ENCODE data around the gene COL27A1.

The COL27A1 gene

GRCh38 chr9:114341152-114341830, 186.0 kb downstream of the COL27A1 start:
- no peaks in the 10 kb centered on the region for H3K9me3 ChIP-seq (replicated peaks; ENCODE audit: low read length)
- H3K9ac ChIP-seq (ENCODE audit: low read depth, low read length) = no peak overlapping the region
- H3K36me3 ChIP-seq (ENCODE audit: insufficient read depth, low read length) = peaks cover 52% of the 10 kb centered on the region
- no peaks in the 10 kb centered on the region for H3K27me3 ChIP-seq (ENCODE audit: control insufficient read depth, insufficient read depth, low read length)
- H3K4me1 ChIP-seq (ENCODE audit: control insufficient read depth, insufficient read depth, low read length) = no peaks in the 10 kb centered on the region
- no peak overlapping the region for H3K4me2 ChIP-seq (ENCODE audit: low read length)
- no peak overlapping the region for H3K4me3 ChIP-seq (ENCODE audit: low read length)

GRCh38 chr9:114341991-114342390, 186.7 kb downstream of the COL27A1 start:
- H3K4me2 ChIP-seq (ENCODE audit: low read length) = no peak overlapping the region
- no peak overlapping the region for H3K4me3 ChIP-seq (ENCODE audit: low read length)
- no peaks in the 10 kb centered on the region for H3K27me3 ChIP-seq (ENCODE audit: control insufficient read depth, insufficient read depth, low read length)
- no peaks in the 10 kb centered on the region for H3K4me1 ChIP-seq (ENCODE audit: control insufficient read depth, insufficient read depth, low read length)
- no peaks in the 10 kb centered on the region for H3K9me3 ChIP-seq (replicated peaks; ENCODE audit: low read length)
- no peak overlapping the region for H3K9ac ChIP-seq (ENCODE audit: low read depth, low read length)
- H3K36me3 ChIP-seq (ENCODE audit: insufficient read depth, low read length) = peaks cover 54% of the 10 kb centered on the region

DNA sequence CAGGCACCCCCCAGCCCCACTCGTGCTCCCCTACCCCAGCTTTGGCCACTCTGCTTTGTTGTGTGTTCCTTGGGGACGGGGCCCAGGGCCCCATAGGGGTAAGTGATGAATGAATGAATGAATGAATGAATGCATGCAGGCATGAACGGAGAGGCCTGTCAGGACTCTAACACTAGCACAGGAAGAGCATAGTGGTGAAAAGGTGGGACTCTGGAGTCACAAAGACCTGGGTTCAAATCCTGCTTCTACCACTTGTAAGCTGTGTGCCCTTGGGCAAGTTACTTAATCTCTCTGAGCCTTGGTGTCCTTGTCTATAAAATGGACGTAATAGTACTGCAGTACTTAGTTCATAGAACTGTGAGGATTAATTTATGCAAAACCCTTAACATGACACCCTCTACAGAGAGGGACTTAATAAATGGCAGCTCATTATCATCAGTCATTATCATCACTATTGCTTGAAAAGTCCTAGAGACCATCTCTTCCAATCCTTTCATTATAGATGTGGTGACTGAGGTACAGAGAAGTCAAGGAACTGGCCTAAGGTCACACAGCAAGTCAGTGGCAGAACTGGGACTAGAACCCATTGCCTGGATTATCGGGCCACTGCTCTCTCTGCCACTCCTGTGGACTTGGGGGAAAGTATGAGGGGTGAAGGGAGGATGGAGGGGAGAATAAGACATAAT, 187.6 kb downstream of the COL27A1 start:
- Histone ChIP-seq H3K4me3 (ENCODE audit: low read length) (no peak overlapping the region), H3K4me2 (ENCODE audit: low read length) (no peak overlapping the region), H3K9me3 (replicated peaks; ENCODE audit: low read length) (no peaks in the 10 kb centered on the region), H3K9ac (ENCODE audit: low read depth, low read length) (no peak overlapping the region), H3K4me1 (ENCODE audit: control insufficient read depth, insufficient read depth, low read length) (no peaks in the 10 kb centered on the region), H3K27me3 (ENCODE audit: control insufficient read depth, insufficient read depth, low read length) (no peaks in the 10 kb centered on the region), H3K36me3 (ENCODE audit: insufficient read depth, low read length) (peaks cover 56% of the 10 kb centered on the region)

DNA sequence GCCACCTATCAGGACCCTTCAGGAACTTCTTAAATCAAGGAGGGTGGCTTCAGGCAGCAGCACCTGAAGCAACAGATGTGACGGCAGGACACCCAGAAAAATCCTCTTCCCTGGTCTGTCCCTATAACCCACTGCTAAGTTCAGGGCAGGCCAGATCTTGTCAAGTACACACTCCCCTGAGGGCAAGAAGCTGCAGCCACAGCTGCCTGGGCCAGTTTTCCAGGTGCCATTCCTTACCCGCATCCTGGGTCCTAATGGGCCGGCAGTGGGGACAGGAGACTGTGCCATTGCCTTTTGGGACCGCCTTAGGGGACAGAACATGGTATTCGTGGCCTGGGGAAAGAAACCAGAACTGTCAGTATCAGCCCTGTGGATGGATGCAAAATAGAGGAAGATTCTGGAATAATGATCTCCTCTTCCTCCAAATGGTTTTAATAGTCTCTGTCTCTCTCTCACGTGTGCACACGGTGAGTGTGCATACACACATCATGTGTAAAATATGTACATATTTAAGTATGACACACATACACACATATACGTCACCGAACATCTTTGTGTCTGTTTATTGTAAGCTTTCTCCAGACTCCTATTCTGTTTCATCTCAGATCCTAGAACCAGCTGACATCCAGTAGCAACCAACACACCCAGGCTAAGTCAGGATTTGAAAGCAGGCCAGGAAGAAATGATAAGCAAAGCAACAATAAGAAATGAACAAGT, 188.3 kb downstream of the COL27A1 start:
- H3K36me3 ChIP-seq (ENCODE audit: insufficient read depth, low read length) = peaks cover 50% of the 10 kb centered on the region
- H3K9ac ChIP-seq (ENCODE audit: low read depth, low read length) = no peak overlapping the region
- no peak overlapping the region for H3K4me3 ChIP-seq (ENCODE audit: low read length)
- no peak overlapping the region for H3K4me2 ChIP-seq (ENCODE audit: low read length)
- H3K27me3 ChIP-seq (ENCODE audit: control insufficient read depth, insufficient read depth, low read length) = no peaks in the 10 kb centered on the region
- H3K9me3 ChIP-seq (replicated peaks; ENCODE audit: low read length) = no peaks in the 10 kb centered on the region
- H3K4me1 ChIP-seq (ENCODE audit: control insufficient read depth, insufficient read depth, low read length) = peaks cover 4% of the 10 kb centered on the region

DNA sequence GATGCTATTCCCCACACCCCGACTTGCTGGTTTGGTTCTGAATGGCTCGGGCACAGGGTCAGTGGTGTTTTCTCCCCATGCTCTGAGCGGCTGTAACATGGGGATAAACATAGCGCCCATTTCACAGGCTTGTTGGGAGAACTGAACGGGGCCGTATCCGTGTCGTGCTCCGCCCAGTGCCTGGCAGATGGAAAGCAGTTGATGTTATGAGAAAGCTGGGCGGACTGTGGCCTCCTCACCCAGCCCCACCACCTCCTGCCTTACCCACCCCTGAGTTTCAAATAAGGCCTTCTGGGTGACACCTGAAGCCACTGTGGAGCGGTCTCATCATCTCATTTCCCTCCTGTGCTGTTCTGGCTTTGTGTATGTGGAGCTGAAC, 188.8 kb downstream of the COL27A1 start:
- Histone ChIP-seq H3K9me3 (replicated peaks; ENCODE audit: low read length) (no peaks in the 10 kb centered on the region), H3K4me2 (ENCODE audit: low read length) (no peak overlapping the region), H3K36me3 (ENCODE audit: insufficient read depth, low read length) (peaks cover 50% of the 10 kb centered on the region), H3K4me3 (ENCODE audit: low read length) (no peak overlapping the region), H3K9ac (ENCODE audit: low read depth, low read length) (no peak overlapping the region), H3K4me1 (ENCODE audit: control insufficient read depth, insufficient read depth, low read length) (peaks cover 8% of the 10 kb centered on the region), H3K27me3 (ENCODE audit: control insufficient read depth, insufficient read depth, low read length) (no peaks in the 10 kb centered on the region)

DNA sequence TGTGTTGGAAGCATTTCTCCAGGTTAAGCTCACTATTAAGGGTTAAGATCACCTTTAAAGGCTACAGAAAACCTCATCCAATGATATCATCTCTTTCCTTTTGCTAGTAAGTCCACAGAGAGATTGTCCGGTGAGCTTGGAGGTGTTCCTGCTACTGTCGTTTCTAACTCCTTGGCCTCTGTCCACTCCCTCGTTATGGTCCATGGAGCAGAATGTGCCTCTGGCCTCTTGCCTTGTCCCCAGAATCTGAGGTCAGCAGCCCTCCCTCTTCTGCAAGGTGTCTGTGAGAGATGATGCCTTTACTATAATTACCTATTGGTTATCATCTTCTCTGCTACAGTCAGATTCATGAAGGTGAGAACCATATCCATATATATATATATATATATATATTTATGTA, 189.4 kb downstream of the COL27A1 start:
- peaks cover 48% of the 10 kb centered on the region for H3K36me3 ChIP-seq (ENCODE audit: insufficient read depth, low read length)

GRCh38 chr9:114345493-114346065, 190.2 kb downstream of the COL27A1 start:
- Histone ChIP-seq H3K4me2 (ENCODE audit: low read length) (no peak overlapping the region), H3K4me1 (ENCODE audit: control insufficient read depth, insufficient read depth, low read length) (peaks cover 16% of the 10 kb centered on the region), H3K9ac (ENCODE audit: low read depth, low read length) (no peak overlapping the region), H3K27me3 (ENCODE audit: control insufficient read depth, insufficient read depth, low read length) (no peaks in the 10 kb centered on the region), H3K9me3 (replicated peaks; ENCODE audit: low read length) (no peaks in the 10 kb centered on the region), H3K36me3 (ENCODE audit: insufficient read depth, low read length) (peaks cover 55% of the 10 kb centered on the region), H3K4me3 (ENCODE audit: low read length) (no peak overlapping the region)

More for the DNA sequence above, 189.4 kb downstream of the COL27A1 start:
- Histone ChIP-seq H3K4me2 (ENCODE audit: low read length) (no peak overlapping the region), H3K9ac (ENCODE audit: low read depth, low read length) (no peak overlapping the region), H3K9me3 (replicated peaks; ENCODE audit: low read length) (no peaks in the 10 kb centered on the region), H3K4me1 (ENCODE audit: control insufficient read depth, insufficient read depth, low read length) (peaks cover 14% of the 10 kb centered on the region), H3K4me3 (ENCODE audit: low read length) (no peak overlapping the region), H3K27me3 (ENCODE audit: control insufficient read depth, insufficient read depth, low read length) (no peaks in the 10 kb centered on the region)

GRCh38 chr9:114346146-114346545, 190.8 kb downstream of the COL27A1 start:
- peaks cover 52% of the 10 kb centered on the region for H3K36me3 ChIP-seq (ENCODE audit: insufficient read depth, low read length)

DNA sequence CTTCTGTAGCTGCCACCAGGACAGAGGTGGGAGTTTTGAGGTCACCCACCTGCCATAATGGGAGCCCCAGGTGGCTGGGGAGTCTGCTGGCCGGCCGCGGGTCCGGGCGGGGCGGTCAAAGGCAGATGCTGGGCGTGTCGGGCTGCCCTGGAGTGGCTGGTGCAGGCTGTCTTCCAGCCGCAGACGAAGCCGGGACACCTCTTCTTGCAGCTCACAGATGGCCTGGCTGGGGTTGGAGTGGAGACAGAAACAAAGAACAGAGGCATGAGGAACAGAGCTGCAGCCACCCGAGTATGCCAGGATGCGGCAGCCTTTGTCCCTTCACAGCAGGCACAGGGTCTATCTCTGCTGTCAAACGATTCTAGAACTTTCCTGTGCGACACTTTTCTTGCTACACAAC, 192.3 kb downstream of the COL27A1 start:
- Histone ChIP-seq H3K4me1 (ENCODE audit: control insufficient read depth, insufficient read depth, low read length) (peaks cover 16% of the 10 kb centered on the region), H3K4me2 (ENCODE audit: low read length) (no peak overlapping the region), H3K9ac (ENCODE audit: low read depth, low read length) (no peak overlapping the region), H3K36me3 (ENCODE audit: insufficient read depth, low read length) (peaks cover 48% of the 10 kb centered on the region), H3K27me3 (ENCODE audit: control insufficient read depth, insufficient read depth, low read length) (no peaks in the 10 kb centered on the region), H3K9me3 (replicated peaks; ENCODE audit: low read length) (no peaks in the 10 kb centered on the region), H3K4me3 (ENCODE audit: low read length) (no peak overlapping the region)

More at GRCh38 chr9:114346146-114346545, 190.8 kb downstream of the COL27A1 start:
- Histone ChIP-seq H3K4me2 (ENCODE audit: low read length) (no peak overlapping the region), H3K27me3 (ENCODE audit: control insufficient read depth, insufficient read depth, low read length) (no peaks in the 10 kb centered on the region), H3K9ac (ENCODE audit: low read depth, low read length) (no peak overlapping the region), H3K9me3 (replicated peaks; ENCODE audit: low read length) (no peaks in the 10 kb centered on the region), H3K4me3 (ENCODE audit: low read length) (no peak overlapping the region), H3K4me1 (ENCODE audit: control insufficient read depth, insufficient read depth, low read length) (peaks cover 16% of the 10 kb centered on the region)

DNA sequence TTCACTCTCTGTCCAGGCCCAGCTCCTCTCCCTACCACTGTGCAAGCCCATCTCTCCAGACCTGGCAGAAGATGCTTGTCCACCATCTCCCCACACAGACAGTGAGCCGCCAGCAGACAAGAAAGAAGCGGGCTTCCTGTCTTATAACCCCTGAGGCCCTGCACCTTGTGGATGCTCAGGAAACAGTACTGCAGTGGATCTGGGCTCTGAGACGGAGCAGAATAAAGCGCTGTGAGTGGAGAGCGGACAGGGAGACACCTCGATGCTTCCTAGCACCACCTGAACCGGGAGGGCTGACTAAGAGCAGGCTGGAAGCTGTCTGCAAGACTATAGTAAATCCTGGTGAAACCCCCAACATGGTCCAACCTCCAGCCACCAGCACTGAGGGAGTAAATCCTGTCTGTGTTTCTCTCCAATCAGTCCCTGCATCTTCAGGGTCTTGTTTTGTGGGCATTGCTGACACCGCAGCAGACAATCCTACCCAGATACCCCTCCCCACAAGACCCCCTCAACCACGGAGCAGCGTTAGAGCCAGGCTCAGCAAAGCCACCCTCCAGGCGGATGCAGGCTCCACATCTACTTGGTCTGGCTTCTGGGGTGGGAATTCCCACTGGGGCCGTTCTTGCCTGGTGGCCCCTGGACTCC, 193.0 kb downstream of the COL27A1 start:
- H3K4me1 ChIP-seq (ENCODE audit: control insufficient read depth, insufficient read depth, low read length) = peaks cover 18% of the 10 kb centered on the region
- no peaks in the 10 kb centered on the region for H3K9me3 ChIP-seq (replicated peaks; ENCODE audit: low read length)
- H3K9ac ChIP-seq (ENCODE audit: low read depth, low read length) = no peak overlapping the region
- H3K4me2 ChIP-seq (ENCODE audit: low read length) = peak overlapping the region; percentile 38
- no peak overlapping the region for H3K4me3 ChIP-seq (ENCODE audit: low read length)
- H3K27me3 ChIP-seq (ENCODE audit: control insufficient read depth, insufficient read depth, low read length) = no peaks in the 10 kb centered on the region
- peaks cover 44% of the 10 kb centered on the region for H3K36me3 ChIP-seq (ENCODE audit: insufficient read depth, low read length)

GRCh38 chr9:114348906-114349482, 193.7 kb downstream of the COL27A1 start:
- Histone ChIP-seq H3K27me3 (ENCODE audit: control insufficient read depth, insufficient read depth, low read length) (no peaks in the 10 kb centered on the region), H3K9me3 (replicated peaks; ENCODE audit: low read length) (no peaks in the 10 kb centered on the region), H3K4me3 (ENCODE audit: low read length) (no peak overlapping the region), H3K36me3 (ENCODE audit: insufficient read depth, low read length) (peaks cover 39% of the 10 kb centered on the region), H3K4me2 (ENCODE audit: low read length) (peak overlapping the region; percentile 38), H3K4me1 (ENCODE audit: control insufficient read depth, insufficient read depth, low read length) (peaks cover 22% of the 10 kb centered on the region), H3K9ac (ENCODE audit: low read depth, low read length) (peak overlapping the region; percentile 1)

Data from skeletal muscle satellite cell (primary cell).